Activated naive CD4-positive, alpha-beta T cell treated with anti-CD3 and anti-CD28 coated beads, Interleukin-2, amount 50 U/mL, for 72 hours (primary cell): ENCODE results near the gene ANO2. TPM values are rescaled to one million over a fixed set of nuclear protein-coding genes. Genes with fewer than 3 reads are reported as not detected.
"Not testable (repeated sequence)": the region's sequence is repeated elsewhere in the genome, so short reads cannot be mapped to it uniquely, and the experiment has no call there.

Source experiments
- ATAC-seq, 2 donors: fragments of 150-1000 bp; cut with Tn5 transposase; 2 replicates each; pipeline ENCODE4 v1.10.0; 2021; ENCODE audit warnings: mild to moderate bottlenecking in 2 of 2, moderate library complexity in 2 of 2
- DNase-seq, 2 donors: peaks; one replicate each; pipeline ENCODE4 v3.0.0; 2021 to 2022; ENCODE audit warnings: low spot score in 2 of 2
- H3K27ac Mint-ChIP-seq, 2 donors: one replicate each; pipeline ENCODE4 v1.8.0; 2022; ENCODE audit warnings: mild to moderate bottlenecking in 2 of 2, mixed read lengths in 2 of 2
- H3K36me3 Mint-ChIP-seq, 2 donors: one replicate each; pipeline ENCODE4 v1.8.0; 2022; ENCODE audit warnings: mixed read lengths in 2 of 2
- H3K9me3 Mint-ChIP-seq, 2 donors: one replicate each; pipeline ENCODE4 v1.8.0; 2022; ENCODE audit warnings: mixed read lengths in 2 of 2
- total RNA-seq, 2 donors: library from RNA; stranded (reverse); gene quantifications; one replicate each; pipeline ENCODE4 v1.2.3, GENCODE V29; 2022

Gene ANO2
- total RNA-seq, 2 donors from 2014 or later = not detected

GRCh38 chr12:5661811-5662210 lies 283.2 kb downstream of the ANO2 start:
- no peaks in the 10 kb centered on the region for H3K36me3 Mint-ChIP-seq
- ATAC-seq = no peak
- no peaks in the 10 kb centered on the region for H3K9me3 Mint-ChIP-seq
- DNase-seq = no peak
- H3K27ac Mint-ChIP-seq = no peak overlapping the region

DNA sequence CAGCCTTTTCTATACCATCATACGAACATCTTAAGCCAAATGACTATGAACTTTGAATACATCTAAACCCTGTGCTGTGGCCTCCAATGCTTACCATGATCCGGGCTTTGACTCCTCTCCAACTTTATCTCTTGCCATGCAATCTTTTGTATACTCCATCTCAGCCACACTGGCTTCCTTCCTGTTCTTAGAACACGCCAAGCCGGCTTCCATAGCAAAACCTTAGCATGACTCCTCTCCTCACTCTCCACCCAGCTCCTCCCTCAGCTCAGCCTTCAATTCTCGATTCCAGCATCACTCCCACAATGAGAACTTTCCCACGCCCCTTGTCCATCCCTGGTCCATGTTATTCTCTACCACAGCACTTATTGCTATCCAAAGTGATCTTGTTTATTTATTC lies 284.8 kb downstream of the ANO2 start:
- Mint-ChIP-seq H3K9me3 (no peaks in the 10 kb centered on the region), H3K36me3 (no peaks in the 10 kb centered on the region), H3K27ac (no peak overlapping the region)
- DNase-seq = no peak
- no peak for ATAC-seq

GRCh38 chr12:5658339-5658941 lies 286.6 kb downstream of the ANO2 start:
- DNase-seq, ATAC-seq, H3K36me3 Mint-ChIP-seq, H3K27ac Mint-ChIP-seq, H3K9me3 Mint-ChIP-seq: not testable (repeated sequence)

GRCh38 chr12:5656836-5657235 lies 288.2 kb downstream of the ANO2 start:
- no peaks in the 10 kb centered on the region for H3K9me3 Mint-ChIP-seq
- no peak for ATAC-seq
- no peaks in the 10 kb centered on the region for H3K36me3 Mint-ChIP-seq
- no peak for DNase-seq
- H3K27ac Mint-ChIP-seq = no peak overlapping the region

DNA sequence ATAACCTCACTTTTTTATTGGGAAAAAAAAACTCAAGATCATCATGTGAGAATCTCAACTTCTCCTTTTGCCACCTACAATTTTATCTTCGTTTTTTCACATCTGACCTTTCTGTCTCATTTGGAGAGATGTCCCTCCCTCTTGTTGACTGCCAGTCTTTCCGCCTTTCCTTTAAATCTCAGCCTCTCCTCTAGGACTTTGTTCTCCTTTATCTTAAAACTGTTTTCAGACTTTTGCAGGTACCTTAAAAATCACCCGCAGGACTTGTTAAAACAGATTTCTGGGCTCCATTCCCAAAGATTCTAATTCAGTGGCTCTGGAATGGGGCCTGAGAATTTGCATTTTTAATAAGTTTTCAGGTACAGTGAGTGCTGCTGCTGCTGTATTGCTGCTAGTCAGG lies 289.9 kb downstream of the ANO2 start:
- Mint-ChIP-seq H3K9me3 (no peaks in the 10 kb centered on the region), H3K36me3 (no peaks in the 10 kb centered on the region), H3K27ac (no peak overlapping the region)
- no peak for DNase-seq
- ATAC-seq = no peak

GRCh38 chr12:5654019-5654418 lies 291.0 kb downstream of the ANO2 start:
- no peaks in the 10 kb centered on the region for H3K9me3 Mint-ChIP-seq
- no peak for DNase-seq
- ATAC-seq = no peak
- no peak overlapping the region for H3K27ac Mint-ChIP-seq
- H3K36me3 Mint-ChIP-seq = no peaks in the 10 kb centered on the region

DNA sequence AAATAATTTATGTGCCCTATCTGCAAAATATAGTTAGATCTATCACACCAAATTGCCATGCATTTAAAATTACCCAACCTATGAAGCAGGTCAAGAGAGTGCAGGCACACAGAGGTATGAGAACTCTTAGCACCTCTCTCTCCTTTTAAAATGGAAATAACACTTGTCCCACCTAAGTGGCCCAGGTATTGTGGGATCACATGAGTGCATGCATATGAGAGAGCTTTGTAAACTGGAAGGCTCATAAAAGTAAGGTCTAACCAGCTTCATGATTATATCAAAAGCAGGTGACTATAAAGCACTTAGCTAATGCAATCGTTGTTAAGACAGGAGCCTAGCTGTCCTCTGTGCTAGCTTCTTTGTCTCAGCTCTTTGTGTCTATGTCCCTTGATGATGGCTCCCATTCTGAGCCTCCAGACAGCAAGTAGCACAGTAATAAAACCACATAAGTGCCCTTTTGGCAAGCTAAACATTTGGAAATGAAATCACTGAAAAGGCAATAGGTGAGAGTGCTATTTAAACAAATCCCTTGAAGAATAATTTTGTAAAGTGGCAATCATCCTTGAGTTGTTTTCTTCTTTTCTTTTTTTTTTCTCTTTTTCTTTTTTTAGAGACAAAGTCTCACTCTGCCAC lies 294.1 kb downstream of the ANO2 start:
- H3K27ac Mint-ChIP-seq = no peak overlapping the region
- H3K9me3 Mint-ChIP-seq = no peaks in the 10 kb centered on the region
- no peaks in the 10 kb centered on the region for H3K36me3 Mint-ChIP-seq
- ATAC-seq (no peak), DNase-seq (no peak)

DNA sequence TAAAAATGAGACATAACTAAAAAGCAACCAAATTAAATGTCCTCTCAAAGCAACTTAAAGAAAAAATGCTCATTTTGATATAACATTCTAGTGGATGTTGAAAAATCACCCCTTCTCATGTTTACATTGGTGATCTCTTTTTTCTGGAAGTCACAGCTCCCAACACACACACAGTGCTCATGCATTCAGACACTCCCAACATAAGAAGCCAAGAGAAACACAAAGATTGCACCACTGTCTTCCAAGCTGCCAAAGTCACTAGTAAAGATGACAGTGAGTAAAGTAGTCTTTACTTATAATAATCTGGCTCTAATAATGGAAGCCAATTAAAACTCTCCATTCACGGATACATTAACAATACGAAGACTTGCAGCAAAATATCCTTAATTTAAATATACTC lies 294.8 kb downstream of the ANO2 start:
- DNase-seq (no peak), ATAC-seq (no peak)
- no peak overlapping the region for H3K27ac Mint-ChIP-seq
- H3K36me3 Mint-ChIP-seq = no peaks in the 10 kb centered on the region
- H3K9me3 Mint-ChIP-seq = no peaks in the 10 kb centered on the region

GRCh38 chr12:5648692-5649359 lies 296.2 kb downstream of the ANO2 start:
- H3K36me3 Mint-ChIP-seq = no peaks in the 10 kb centered on the region
- H3K9me3 Mint-ChIP-seq = no peaks in the 10 kb centered on the region
- H3K27ac Mint-ChIP-seq = no peak overlapping the region
- DNase-seq = no peak
- no peak for ATAC-seq

DNA sequence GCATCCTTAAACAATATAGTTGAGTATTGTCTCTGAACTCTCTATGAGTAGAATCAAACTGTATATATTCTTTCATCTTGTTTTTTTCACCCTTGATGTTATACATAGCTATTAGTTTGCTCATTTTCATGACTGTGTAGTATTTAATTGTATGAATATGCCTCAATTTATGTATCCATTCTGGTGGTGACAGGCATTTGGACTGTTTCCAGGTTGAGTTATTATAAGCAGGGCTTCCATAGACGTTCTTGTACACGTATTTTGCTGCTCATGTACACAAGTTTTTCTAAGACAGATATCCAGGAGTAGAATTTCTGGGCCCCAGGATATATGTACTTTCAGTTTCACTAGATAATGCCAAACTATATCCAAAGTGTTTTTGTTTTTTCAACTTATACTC lies 301.8 kb downstream of the ANO2 start:
- H3K9me3 Mint-ChIP-seq = no peaks in the 10 kb centered on the region
- ATAC-seq = no peak
- no peaks in the 10 kb centered on the region for H3K36me3 Mint-ChIP-seq
- H3K27ac Mint-ChIP-seq = no peak overlapping the region
- no peak for DNase-seq

- Mint-ChIP-seq H3K27ac (no peak overlapping the region), H3K36me3 (no peaks in the 10 kb centered on the region), H3K9me3 (no peaks in the 10 kb centered on the region)
- DNase-seq (no peak), ATAC-seq (no peak)
Measured at GRCh38 chr12:5637698-5638097, 307.4 kb downstream of the ANO2 start.

DNA sequence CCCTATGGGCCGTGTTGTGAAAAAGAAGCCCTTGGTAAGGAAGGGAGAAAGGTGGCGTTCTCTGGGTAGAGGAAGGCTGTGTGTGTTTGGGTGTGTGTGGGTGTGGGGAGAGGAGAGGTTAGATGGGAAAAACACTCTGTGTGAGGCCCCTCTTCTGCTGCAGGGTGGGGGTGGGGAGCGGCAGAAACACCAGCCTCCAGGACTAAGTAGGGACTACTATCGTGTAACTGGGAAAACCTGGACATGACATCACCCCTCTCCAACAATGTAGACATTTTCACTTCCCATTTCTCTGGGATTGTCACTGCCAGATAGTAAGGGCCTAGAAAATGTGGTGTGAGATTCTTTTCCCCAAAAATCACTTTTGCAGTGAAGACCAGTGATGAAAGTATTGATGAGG lies 308.2 kb downstream of the ANO2 start:
- ATAC-seq = no peak
- DNase-seq = no peak
- no peaks in the 10 kb centered on the region for H3K36me3 Mint-ChIP-seq
- no peak overlapping the region for H3K27ac Mint-ChIP-seq
- no peaks in the 10 kb centered on the region for H3K9me3 Mint-ChIP-seq

DNA sequence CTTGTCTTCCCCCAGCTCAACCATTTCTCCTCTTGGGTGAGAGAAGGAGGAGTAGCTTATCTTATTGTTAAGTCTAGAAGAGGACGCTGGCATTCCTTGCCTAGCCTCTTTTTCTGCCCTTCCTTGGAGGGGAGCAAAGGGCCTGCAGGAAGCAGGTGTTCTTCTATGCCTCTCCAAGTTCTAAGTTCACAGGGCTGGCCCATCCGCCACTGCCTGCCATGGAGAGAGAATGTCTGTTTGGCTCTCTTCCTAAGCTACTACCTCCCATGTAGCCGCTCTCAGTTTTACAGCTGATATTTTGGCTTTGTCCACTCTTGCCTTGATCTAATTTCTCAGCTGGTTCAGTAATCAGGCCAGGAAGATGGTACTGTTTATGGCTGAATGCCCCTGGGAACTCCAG lies 312.0 kb downstream of the ANO2 start:
- no peak overlapping the region for H3K27ac Mint-ChIP-seq

GRCh38 chr12:5632453-5632852 lies 312.6 kb downstream of the ANO2 start:
- no peak for ATAC-seq
- no peaks in the 10 kb centered on the region for H3K36me3 Mint-ChIP-seq
- H3K9me3 Mint-ChIP-seq = no peaks in the 10 kb centered on the region
- no peak for DNase-seq
- H3K27ac Mint-ChIP-seq = no peak overlapping the region

More for the DNA sequence above, 312.0 kb downstream of the ANO2 start:
- Mint-ChIP-seq H3K36me3 (no peaks in the 10 kb centered on the region), H3K9me3 (no peaks in the 10 kb centered on the region)
- ATAC-seq (no peak), DNase-seq (no peak)

DNA sequence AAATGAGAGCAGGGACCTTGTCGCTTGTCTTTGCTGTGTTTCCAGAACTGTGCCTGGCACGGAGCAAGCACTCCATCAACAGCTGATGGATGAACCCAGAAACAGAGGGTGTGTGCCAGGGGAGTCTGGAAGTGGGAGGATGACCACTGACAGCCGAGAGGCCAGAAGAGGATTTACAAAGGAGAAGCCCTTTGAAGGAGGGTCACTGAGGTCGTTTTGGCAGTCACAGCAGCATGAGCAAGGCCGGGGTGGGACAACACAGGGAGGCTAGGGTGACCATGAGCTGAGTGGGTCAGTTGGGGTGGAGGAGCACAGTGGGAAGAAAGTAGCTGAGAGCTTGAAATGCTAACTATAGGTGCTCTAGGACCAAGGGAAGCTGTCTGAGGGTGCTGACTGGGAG lies 313.6 kb downstream of the ANO2 start:
- H3K9me3 Mint-ChIP-seq = no peaks in the 10 kb centered on the region
- DNase-seq = no peak
- H3K27ac Mint-ChIP-seq = no peak overlapping the region
- ATAC-seq = no peak
- no peaks in the 10 kb centered on the region for H3K36me3 Mint-ChIP-seq

DNA sequence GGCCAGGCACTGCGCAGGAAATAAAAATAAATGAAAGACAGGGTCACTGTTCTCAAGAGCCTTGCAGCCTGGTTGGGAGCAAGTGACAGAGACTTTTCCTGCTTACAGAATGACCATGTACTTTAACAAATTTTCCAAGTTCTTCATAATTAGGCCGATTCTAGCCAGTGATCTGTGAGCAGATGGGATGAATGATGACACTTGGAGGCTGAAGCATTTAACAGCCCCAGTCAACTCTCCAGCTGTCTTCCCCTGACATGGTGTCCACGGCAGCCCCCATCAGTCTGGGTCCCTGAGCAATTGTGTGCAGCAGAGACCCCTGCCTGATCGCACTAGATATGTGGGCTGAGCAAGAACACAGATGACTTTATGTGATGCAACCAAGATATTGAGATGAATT lies 314.3 kb downstream of the ANO2 start:
- no peaks in the 10 kb centered on the region for H3K9me3 Mint-ChIP-seq
- DNase-seq (no peak), ATAC-seq (no peak)
- H3K27ac Mint-ChIP-seq = no peak overlapping the region
- no peaks in the 10 kb centered on the region for H3K36me3 Mint-ChIP-seq

DNA sequence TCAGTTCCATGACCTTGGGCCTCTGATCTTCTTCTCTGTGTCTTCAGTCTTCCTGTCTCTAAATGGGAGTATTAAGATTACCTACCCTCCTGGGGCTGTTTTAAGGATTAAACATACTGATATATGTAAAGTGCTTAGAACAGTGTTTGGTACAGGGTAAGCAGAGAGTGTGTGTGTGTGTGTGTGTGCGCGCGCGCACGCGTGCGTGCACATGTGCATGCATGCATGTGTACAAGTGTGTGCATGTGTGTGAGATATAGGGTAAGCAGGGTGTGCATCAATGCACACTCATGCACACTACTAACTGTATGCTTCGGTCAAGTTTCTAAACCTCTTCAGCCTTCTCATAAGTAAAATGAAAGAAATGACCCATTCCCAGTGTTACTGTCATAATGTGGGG lies 316.6 kb downstream of the ANO2 start:
- Mint-ChIP-seq H3K9me3 (no peaks in the 10 kb centered on the region), H3K36me3 (no peaks in the 10 kb centered on the region), H3K27ac (peak overlapping the region in 1 of 2 donors; percentile 2)
- no peak for DNase-seq
- no peak for ATAC-seq

- H3K9me3 Mint-ChIP-seq = no peaks in the 10 kb centered on the region
- no peak for DNase-seq
- peak overlapping the region in 1 of 2 donors; percentile 39 for H3K27ac Mint-ChIP-seq
- no peak for ATAC-seq
- H3K36me3 Mint-ChIP-seq = no peaks in the 10 kb centered on the region
Measured at GRCh38 chr12:5627053-5627630, 317.9 kb downstream of the ANO2 start.
